ENCODE measurements around the gene AMPD3.

Gene AMPD3

DNA sequence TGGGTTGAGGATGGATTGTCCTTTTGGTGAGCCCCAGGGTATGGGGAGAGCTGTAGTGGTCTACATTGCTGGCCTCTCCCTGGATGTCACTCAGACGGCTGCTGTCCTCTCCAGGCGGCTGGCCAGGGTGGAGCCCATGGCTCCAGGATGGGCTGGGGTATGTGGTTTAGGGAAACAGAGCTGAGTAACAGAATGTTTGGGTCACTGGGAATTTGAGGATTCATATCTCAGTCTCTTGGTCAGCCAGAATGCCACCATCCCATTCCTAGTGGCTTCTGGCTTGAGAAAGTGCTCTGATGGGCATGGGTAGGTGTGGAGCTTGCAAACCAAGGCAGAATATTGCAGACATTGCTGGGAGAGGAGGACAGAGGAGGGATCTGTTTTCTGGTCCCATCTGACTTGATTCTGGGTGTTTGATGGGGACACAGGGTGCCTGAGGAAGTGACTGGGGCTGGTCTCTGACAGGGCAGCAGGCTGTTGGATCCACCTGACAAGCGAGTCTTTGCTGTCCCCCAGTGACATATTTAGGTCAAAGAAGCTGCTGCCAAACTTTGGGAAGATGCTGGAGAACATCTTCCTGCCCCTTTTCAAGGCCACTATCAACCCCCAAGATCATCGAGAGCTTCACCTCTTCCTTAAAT is 41.4 kb downstream of the AMPD3 start:
- H3K27ac ChIP-seq, result no peak overlapping the region
- TF ChIP-seq ZFX (IDR thresholded peaks at IDR 0.05), result no peak
- TF ChIP-seq, protein P1, sequence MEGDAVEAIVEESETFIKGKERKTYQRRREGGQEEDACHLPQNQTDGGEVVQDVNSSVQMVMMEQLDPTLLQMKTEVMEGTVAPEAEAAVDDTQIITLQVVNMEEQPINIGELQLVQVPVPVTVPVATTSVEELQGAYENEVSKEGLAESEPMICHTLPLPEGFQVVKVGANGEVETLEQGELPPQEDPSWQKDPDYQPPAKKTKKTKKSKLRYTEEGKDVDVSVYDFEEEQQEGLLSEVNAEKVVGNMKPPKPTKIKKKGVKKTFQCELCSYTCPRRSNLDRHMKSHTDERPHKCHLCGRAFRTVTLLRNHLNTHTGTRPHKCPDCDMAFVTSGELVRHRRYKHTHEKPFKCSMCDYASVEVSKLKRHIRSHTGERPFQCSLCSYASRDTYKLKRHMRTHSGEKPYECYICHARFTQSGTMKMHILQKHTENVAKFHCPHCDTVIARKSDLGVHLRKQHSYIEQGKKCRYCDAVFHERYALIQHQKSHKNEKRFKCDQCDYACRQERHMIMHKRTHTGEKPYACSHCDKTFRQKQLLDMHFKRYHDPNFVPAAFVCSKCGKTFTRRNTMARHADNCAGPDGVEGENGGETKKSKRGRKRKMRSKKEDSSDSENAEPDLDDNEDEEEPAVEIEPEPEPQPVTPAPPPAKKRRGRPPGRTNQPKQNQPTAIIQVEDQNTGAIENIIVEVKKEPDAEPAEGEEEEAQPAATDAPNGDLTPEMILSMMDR (conservative IDR thresholded peaks at IDR 0.05), result no peak

DNA sequence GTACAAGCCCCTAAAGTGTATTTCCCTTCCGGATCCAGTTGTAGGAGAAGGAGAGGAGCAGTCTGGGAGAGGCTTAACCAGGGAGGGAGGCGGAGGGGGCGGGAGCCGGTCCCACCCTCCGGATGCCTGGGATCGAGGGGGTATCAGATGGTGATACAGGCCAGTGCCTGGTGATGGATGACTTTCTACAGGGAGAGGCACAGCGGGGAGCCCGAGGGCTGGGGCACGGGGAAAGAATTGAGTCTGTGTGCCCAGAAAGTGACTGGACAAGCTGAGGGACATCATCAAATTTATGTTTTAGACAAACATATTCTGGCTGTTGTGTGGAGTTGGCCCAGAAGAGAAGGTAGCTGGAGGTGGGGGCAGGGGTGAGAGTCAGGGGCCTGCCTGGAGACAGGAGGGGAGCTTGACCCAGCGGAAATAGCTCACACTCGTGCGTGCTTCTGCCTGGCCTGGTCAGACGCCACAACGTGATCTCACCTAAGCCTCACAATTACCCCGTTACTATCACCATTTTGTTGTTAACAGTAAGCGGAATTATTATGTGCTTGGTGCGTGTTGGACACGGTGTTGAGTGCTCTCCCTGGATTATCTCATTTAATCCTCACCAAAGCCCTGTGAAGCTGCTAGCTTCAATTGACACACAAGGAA is 42.4 kb downstream of the AMPD3 start:
- TF ChIP-seq ZFX (IDR thresholded peaks at IDR 0.05), result no peak
- TF ChIP-seq, protein P1 (conservative IDR thresholded peaks at IDR 0.05), result no peak
- H3K27ac ChIP-seq, result no peak overlapping the region

DNA sequence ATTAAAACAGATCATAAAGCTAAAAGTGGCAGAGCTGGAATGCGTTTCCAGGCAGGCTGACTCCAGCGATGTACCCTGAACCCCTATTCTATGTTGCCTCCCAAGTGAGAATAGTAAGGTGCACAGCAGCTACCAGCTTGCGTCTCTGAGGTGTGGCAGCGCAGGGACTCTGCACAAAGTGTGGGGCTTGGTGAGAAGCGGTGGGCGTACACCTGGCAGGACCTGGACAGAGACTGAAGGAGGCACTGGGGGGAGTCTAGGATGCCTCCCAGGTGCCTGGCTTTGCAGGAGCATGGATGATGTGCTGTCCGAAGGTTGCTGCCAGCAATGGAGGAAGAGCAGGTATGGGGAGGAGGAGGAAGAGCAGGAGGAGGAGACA is 42.9 kb downstream of the AMPD3 start:
- TF ChIP-seq, protein P1 (conservative IDR thresholded peaks at IDR 0.05), result no peak
- no peak for TF ChIP-seq ZFX (IDR thresholded peaks at IDR 0.05)

DNA sequence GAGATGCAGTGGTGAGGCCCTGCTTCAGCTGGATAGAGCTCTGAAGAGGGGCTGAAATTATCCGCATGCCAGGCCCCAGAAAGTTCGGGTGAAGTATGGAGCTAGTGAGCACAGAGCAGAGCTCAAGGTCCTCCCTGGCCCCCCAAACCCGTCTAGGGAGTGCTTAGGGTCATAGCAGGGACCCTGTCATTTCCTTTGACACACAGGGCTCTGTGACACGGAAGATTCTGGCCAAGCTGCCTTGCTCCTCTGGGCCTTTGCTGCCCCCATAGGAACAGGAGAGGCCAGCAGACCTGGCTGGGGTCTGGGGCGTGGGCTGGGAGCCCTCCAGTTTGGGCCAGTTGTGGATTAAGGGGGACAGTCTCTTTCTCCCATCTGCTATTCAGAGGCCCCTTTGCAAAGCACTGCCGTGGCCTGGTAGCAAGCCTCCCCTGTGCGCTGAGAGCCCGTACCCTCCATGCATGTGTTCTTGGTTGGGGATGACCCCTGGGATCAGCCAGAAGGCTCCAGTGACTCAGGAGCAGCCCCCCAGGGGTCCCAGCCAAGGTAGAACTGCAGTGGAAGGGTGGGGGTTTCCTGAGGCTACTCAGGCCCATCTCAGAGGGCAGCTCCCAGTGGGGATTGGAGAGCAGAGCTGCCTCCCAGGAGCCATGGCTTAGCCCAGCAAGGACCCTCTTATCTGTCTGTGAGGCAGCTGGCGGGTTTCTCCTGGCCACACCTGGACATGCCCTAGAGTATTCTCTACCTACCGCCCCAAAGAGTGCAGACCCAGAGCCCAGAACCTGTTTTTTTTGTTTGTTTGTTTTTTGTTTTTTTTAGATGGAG is 43.6 kb downstream of the AMPD3 start:
- TF ChIP-seq, protein P1 (conservative IDR thresholded peaks at IDR 0.05), result no peak
- TF ChIP-seq ZFX (IDR thresholded peaks at IDR 0.05), result no peak
- no peak overlapping the region for H3K27ac ChIP-seq

More for the DNA sequence above, 42.9 kb downstream of the AMPD3 start:
- H3K27ac ChIP-seq, result no peak overlapping the region

DNA sequence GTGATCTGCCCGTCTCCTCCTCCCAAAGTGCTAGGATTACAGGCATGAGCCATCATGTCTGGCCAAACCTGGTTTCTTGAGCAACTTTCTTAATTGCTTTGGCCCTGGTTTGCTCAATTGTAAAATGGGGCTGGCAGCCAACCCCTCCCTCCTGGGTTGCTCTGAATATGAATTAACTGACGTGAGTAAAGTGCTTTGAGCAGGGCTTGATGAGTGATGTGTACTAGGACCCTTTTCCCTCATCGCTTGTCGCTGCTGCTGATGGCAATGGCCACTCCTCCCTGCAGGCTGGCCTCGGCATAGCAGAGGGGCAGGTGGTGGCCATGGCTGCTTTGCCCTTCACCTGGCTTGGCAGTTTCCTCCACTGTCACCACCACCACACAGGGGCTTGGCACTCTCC is 44.4 kb downstream of the AMPD3 start:
- TF ChIP-seq ZFX (IDR thresholded peaks at IDR 0.05), result no peak
- TF ChIP-seq, protein P1 (conservative IDR thresholded peaks at IDR 0.05), result no peak

DNA sequence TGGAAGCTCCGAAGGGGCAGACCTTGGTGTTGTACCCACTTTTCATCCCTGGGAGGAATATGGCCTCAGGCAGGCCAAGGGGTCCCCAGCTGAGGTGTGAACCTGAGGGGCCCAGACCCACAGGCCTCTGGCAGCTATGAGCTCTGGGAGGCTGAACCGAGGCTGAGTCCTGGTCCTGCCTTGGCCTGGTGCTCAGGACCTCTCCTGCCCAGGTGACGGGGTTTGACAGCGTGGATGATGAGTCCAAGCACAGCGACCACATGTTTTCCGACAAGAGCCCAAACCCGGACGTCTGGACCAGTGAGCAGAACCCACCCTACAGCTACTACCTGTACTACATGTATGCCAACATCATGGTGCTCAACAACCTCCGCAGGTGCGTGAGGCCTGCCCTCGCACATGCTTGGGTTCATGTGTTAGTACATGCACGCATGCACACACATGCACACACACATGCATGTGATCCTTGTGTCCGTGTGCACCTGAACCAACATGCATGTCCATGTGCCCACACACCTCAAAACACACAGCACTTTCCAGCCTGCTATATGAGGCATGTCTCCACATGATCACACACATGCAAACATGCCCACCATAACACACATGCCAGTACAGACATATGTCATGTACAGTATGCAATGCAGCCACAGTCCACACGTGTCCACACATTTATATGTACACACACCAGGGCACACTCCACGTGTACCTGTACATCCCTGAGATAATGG is 45.0 kb downstream of the AMPD3 start:
- TF ChIP-seq, protein P1 (conservative IDR thresholded peaks at IDR 0.05), result no peak
- TF ChIP-seq ZFX (IDR thresholded peaks at IDR 0.05), result no peak
- H3K27ac ChIP-seq, result no peak overlapping the region

More for the DNA sequence above, 44.4 kb downstream of the AMPD3 start:
- H3K27ac ChIP-seq, result no peak overlapping the region

All from C4-2B (cell line).